ENCODE results near the gene DNM1.

The DNM1 gene

GRCh38 chr9:128203024-128203706 lies at the start of gene DNM1:
DNM1 (plus strand) TSS chr9:128203379; CDS start chr9:128203471, 92 bp downstream.
- DNase-seq (ENCODE audit: low read depth in 2 of 2) = peak; percentile 50 to 65

- DNase-seq (ENCODE audit: low read depth in 2 of 2) = no peak
These were observed 49.1 kb upstream of the DNM1 start for GRCh38 chr9:128153947-128154695.

- DNase-seq (ENCODE audit: low read depth in 2 of 2) = no peak
These were observed 47.3 kb upstream of the DNM1 start for GRCh38 chr9:128155736-128156500.

GRCh38 chr9:128159522-128159783 lies 43.7 kb upstream of the DNM1 start:
- peak in 1 of 2 donors; percentile 9 for DNase-seq (ENCODE audit: low read depth in 2 of 2)

GRCh38 chr9:128159784-128160602 lies 43.2 kb upstream of the DNM1 start, which contains the start of gene BBLN:
BBLN (plus strand) TSS chr9:128160265; CDS start chr9:128160408, 143 bp downstream.
- DNase-seq (ENCODE audit: low read depth in 2 of 2) = peak; percentile 93

- DNase-seq (ENCODE audit: low read depth in 2 of 2) = peak; percentile 38 to 42
These were observed 42.6 kb upstream of the DNM1 start for GRCh38 chr9:128160603-128160987.

- no peak for DNase-seq (ENCODE audit: low read depth in 2 of 2)
These were observed 41.8 kb upstream of the DNM1 start for GRCh38 chr9:128161215-128161902.

- DNase-seq (ENCODE audit: low read depth in 2 of 2) = no peak
These were observed 40.8 kb upstream of the DNM1 start for GRCh38 chr9:128162215-128163026.

- DNase-seq (ENCODE audit: low read depth in 2 of 2) = no peak
These were observed 40.1 kb upstream of the DNM1 start for GRCh38 chr9:128163027-128163515.

GRCh38 chr9:128163523-128164306 lies 39.5 kb upstream of the DNM1 start:
- no peak for DNase-seq (ENCODE audit: low read depth in 2 of 2)

- no peak for DNase-seq (ENCODE audit: low read depth in 2 of 2)
These were observed 38.8 kb upstream of the DNM1 start for GRCh38 chr9:128164307-128164885.

GRCh38 chr9:128166169-128166568 lies 37.0 kb upstream of the DNM1 start:
- no peak for DNase-seq (ENCODE audit: low read depth in 2 of 2)

GRCh38 chr9:128167209-128167608 lies 36.0 kb upstream of the DNM1 start:
- no peak for DNase-seq (ENCODE audit: low read depth in 2 of 2)

GRCh38 chr9:128168731-128169308 lies 34.4 kb upstream of the DNM1 start:
- no peak for DNase-seq (ENCODE audit: low read depth in 2 of 2)

- no peak for DNase-seq (ENCODE audit: low read depth in 2 of 2)
These were observed 33.7 kb upstream of the DNM1 start for GRCh38 chr9:128169492-128169891.

GRCh38 chr9:128169925-128170324 lies 33.3 kb upstream of the DNM1 start:
- DNase-seq (ENCODE audit: low read depth in 2 of 2) = no peak

GRCh38 chr9:128174062-128174461 lies 29.1 kb upstream of the DNM1 start:
- DNase-seq (ENCODE audit: low read depth in 2 of 2) = no peak

GRCh38 chr9:128175102-128175563 lies 28.0 kb upstream of the DNM1 start:
- DNase-seq (ENCODE audit: low read depth in 2 of 2) = no peak

Measured in stimulated activated CD8-positive, alpha-beta memory T cell treated with anti-CD3 and anti-CD28 coated beads, Interleukin-2, amount 100 ng/mL, for 48 hours (primary cell).